Fibroblast of villous mesenchyme (primary cell): ENCODE measurements around the gene TOPAZ1. TPM values are rescaled to one million over a fixed set of nuclear protein-coding genes. Genes with fewer than 3 reads are reported as not detected.

Experiments
- DNase-seq: peaks from one replicate; pipeline ENCODE4 v3.0.0-alpha.2; 2010; ENCODE audit warnings: low read depth
- H3K4me3 ChIP-seq: 2 replicates; pipeline ENCODE4 v1.5.1; 2011; ENCODE audit warnings: low read depth, mild to moderate bottlenecking, low read length
- CTCF ChIP-seq: IDR thresholded peaks from 2 replicates; pipeline ENCODE4 v1.5.1; 2012; ENCODE audit warnings: low read depth, mild to moderate bottlenecking, low read length; ENCODE audit not compliant: insufficient read depth
- total RNA-seq: library from RNA; depleted of rRNA; stranded (reverse); fragments of >200 nt; gene quantifications from 2 replicates; pipeline ENCODE4 v1.2.3, GENCODE V29; 2012

Gene TOPAZ1
- total RNA-seq, 1 donor: not detected

DNA sequence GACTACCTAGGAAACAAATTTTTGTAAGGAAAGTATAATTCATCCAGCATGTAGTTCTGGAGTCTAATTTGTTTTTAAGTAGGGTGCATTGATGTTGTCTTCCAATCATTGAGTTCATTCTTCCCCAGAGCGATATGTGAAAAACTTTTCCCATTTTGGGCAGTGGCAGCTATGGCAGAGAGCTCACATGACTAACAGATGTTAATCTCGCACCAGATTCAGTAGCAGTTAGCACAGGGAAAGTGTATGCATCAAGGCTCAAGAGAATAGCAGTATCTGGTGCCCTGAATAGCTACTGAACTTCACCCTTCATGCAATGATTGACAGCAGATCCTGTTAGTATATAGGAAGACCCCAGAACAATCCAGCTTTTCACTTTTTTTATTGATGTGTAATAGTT is 50.6 kb downstream of the TOPAZ1 start:
- TF ChIP-seq CTCF: no peak
- no peak for DNase-seq
- no peak overlapping the region for H3K4me3 ChIP-seq

GRCh38 chr3:44292947-44293346 is 51.3 kb downstream of the TOPAZ1 start:
- no peak for DNase-seq
- no peak overlapping the region for H3K4me3 ChIP-seq
- TF ChIP-seq CTCF: no peak

GRCh38 chr3:44297255-44297654 is 55.6 kb downstream of the TOPAZ1 start:
- TF ChIP-seq CTCF: no peak
- no peak overlapping the region for H3K4me3 ChIP-seq
- no peak for DNase-seq

- H3K4me3 ChIP-seq: no peak overlapping the region
- DNase-seq: no peak
- TF ChIP-seq CTCF: no peak
These were observed 60.1 kb downstream of the TOPAZ1 start for GRCh38 chr3:44301746-44302145.

GRCh38 chr3:44309500-44309899 is 67.8 kb downstream of the TOPAZ1 start:
- no peak for TF ChIP-seq CTCF
- DNase-seq: no peak
- no peak overlapping the region for H3K4me3 ChIP-seq

- no peak for TF ChIP-seq CTCF
- DNase-seq: no peak
- no peak overlapping the region for H3K4me3 ChIP-seq
These were observed 77.2 kb downstream of the TOPAZ1 start for GRCh38 chr3:44318891-44319311.

DNA sequence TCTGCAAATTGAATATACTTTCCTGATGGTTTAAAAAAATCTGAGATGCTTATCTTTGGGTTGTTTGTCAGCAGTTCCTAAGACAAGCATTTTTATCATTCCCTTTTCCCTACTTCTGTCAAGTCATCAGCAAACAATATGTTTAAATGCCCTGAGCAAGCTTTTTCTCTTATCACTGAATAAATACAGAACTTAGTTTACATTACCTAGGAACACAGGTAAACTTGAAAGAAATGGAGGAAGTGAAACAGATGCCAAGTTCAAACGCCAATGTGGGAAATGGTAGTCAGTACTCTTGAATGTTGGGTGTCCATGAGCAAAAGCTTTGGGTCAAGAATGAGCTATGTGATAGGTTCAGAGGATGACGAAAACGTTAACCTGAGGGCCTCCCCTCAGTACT is 79.6 kb downstream of the TOPAZ1 start:
- H3K4me3 ChIP-seq: no peak overlapping the region
- no peak for DNase-seq
- no peak for TF ChIP-seq CTCF
